Stomach (tissue), 4 donors: Measurements from ENCODE around the gene TTC13.

Experiments
- EP300 ChIP-seq: sonication (generic); formaldehyde crosslinking; IDR thresholded peaks from one replicate; pipeline ENCODE4 v1.6.1; 2017; ENCODE audit warnings: antibody characterized with exemption
- POLR2A ChIP-seq, 4 donors: fragments of 450-650 bp; IDR thresholded peaks; one replicate each; pipeline ENCODE4 v1.6.1; 2016; ENCODE audit warnings: antibody characterized with exemption in 4 of 4, control low read depth in 2 of 4, mild to moderate bottlenecking in 1 of 4, moderate library complexity in 1 of 4
- POLR2AphosphoS5 ChIP-seq, 3 donors: sonication (generic); formaldehyde crosslinking; IDR thresholded peaks; one replicate each; pipeline ENCODE4 v1.6.1; 2016; ENCODE audit warnings: antibody characterized with exemption in 3 of 3
- TF ChIP-seq, protein P1 (sequence below), 7 experiments: fragments of 450-650 bp in 4 of 7; fragments of 200-600 bp in 3 of 7; sonication (generic) in 3 of 7; IDR thresholded peaks; one replicate each; pipeline ENCODE4 v1.5.1; 2016 to 2019; ENCODE audit warnings: antibody characterized with exemption in 7 of 7, control low read depth in 2 of 7, mild to moderate bottlenecking in 1 of 7

DNA sequence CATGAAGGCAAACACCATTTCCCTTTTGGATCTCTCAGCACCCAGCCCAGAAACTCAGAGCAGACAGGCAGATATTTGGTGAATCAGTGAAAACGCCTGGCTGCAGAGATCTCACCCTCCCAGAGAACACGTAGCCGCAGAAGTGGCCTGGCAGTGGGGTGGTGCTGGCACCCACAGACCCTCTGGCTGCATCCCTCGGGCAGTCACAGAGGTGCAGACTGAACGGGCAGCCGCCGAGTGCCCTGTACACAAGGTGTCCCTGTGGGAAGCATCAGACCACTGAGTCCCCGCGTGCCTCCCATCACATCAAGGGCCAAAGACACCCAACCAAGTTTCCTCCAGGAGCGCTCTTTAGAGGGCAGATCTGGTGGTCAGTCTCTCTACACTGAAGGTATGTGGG lies 49.3 kb upstream of the TTC13 start:
- no peak for TF ChIP-seq POLR2A (IDR thresholded peaks at IDR 0.05)
- TF ChIP-seq, protein P1, sequence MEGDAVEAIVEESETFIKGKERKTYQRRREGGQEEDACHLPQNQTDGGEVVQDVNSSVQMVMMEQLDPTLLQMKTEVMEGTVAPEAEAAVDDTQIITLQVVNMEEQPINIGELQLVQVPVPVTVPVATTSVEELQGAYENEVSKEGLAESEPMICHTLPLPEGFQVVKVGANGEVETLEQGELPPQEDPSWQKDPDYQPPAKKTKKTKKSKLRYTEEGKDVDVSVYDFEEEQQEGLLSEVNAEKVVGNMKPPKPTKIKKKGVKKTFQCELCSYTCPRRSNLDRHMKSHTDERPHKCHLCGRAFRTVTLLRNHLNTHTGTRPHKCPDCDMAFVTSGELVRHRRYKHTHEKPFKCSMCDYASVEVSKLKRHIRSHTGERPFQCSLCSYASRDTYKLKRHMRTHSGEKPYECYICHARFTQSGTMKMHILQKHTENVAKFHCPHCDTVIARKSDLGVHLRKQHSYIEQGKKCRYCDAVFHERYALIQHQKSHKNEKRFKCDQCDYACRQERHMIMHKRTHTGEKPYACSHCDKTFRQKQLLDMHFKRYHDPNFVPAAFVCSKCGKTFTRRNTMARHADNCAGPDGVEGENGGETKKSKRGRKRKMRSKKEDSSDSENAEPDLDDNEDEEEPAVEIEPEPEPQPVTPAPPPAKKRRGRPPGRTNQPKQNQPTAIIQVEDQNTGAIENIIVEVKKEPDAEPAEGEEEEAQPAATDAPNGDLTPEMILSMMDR (IDR thresholded peaks at IDR 0.05) = no peak
- TF ChIP-seq EP300 = no peak
- no peak for TF ChIP-seq POLR2AphosphoS5 (IDR thresholded peaks at IDR 0.05)
